NOMO-1 treated with dmso at 0.1 percent for 144 hours (cell line): ENCODE results near the gene PRRG4.
"Not testable (repeated sequence)": the region's sequence is repeated elsewhere in the genome, so short reads cannot be mapped to it uniquely, and the experiment has no call there.

Source experiments
- DNase-seq: peaks from one replicate; lab custom pipeline; 2025; ENCODE audit not compliant: unreplicated experiment; lab: John Stamatoyannopoulos, UW

PRRG4 gene

GRCh38 chr11:32829680-32830412, at the start of gene PRRG4:
PRRG4 (plus strand) TSS chr11:32829927; CDS start chr11:32830530, 603 bp downstream.
- DNase-seq = peak; percentile 73

GRCh38 chr11:32780839-32781238, 48.9 kb upstream of the PRRG4 start:
- not testable (repeated sequence) for DNase-seq

GRCh38 chr11:32781721-32782120, 48.0 kb upstream of the PRRG4 start:
- DNase-seq = no peak

GRCh38 chr11:32785262-32785661, 44.5 kb upstream of the PRRG4 start:
- DNase-seq = no peak

- DNase-seq = no peak
These were observed 42.9 kb upstream of the PRRG4 start for GRCh38 chr11:32786811-32787210.

- no peak for DNase-seq
These were observed 38.8 kb upstream of the PRRG4 start for GRCh38 chr11:32790916-32791315.

GRCh38 chr11:32792111-32792947, 37.4 kb upstream of the PRRG4 start:
- no peak for DNase-seq

GRCh38 chr11:32792948-32793475, 36.7 kb upstream of the PRRG4 start:
- peak; percentile 34 for DNase-seq

GRCh38 chr11:32794439-32794838, 35.3 kb upstream of the PRRG4 start, which contains the start of gene CCDC73:
CCDC73 (minus strand) TSS chr11:32794662; CDS start chr11:32760243, 34,419 bp downstream.
- no peak for DNase-seq

- DNase-seq = no peak
These were observed 33.3 kb upstream of the PRRG4 start for GRCh38 chr11:32796425-32796824.

GRCh38 chr11:32809313-32809712, 20.4 kb upstream of the PRRG4 start:
- DNase-seq = peak; percentile 43

- DNase-seq = no peak
These were observed 12.4 kb upstream of the PRRG4 start for GRCh38 chr11:32817181-32817851.

GRCh38 chr11:32817852-32818183, 11.9 kb upstream of the PRRG4 start:
- DNase-seq = no peak

GRCh38 chr11:32819187-32819586, 10.5 kb upstream of the PRRG4 start:
- DNase-seq = no peak

- DNase-seq = no peak
These were observed 9.2 kb upstream of the PRRG4 start for GRCh38 chr11:32820497-32820896.

- no peak for DNase-seq
These were observed 8.2 kb upstream of the PRRG4 start for GRCh38 chr11:32821517-32821916.

GRCh38 chr11:32821917-32822560, 7.7 kb upstream of the PRRG4 start:
- DNase-seq = no peak

GRCh38 chr11:32823617-32824016, 6.1 kb upstream of the PRRG4 start:
- not testable (repeated sequence) for DNase-seq

GRCh38 chr11:32826113-32826512, 3.6 kb upstream of the PRRG4 start:
- DNase-seq = no peak

- DNase-seq = no peak
These were observed 2.5 kb upstream of the PRRG4 start for GRCh38 chr11:32827276-32827675.

GRCh38 chr11:32829157-32829679, 509 bp upstream of the PRRG4 start:
- no peak for DNase-seq
